ENCODE data around the gene OR2C1.

- TF ChIP-seq CTCF (IDR thresholded peaks at IDR 0.05 in 8 of 11, conservative IDR thresholded peaks at IDR 0.05 in 3 of 11) (no peak), POLR2AphosphoS5 (IDR thresholded peaks at IDR 0.05) (no peak)
These were observed 44.7 kb downstream of the OR2C1 start for GRCh38 chr16:3400446-3400778.

Measured in spleen (tissue), 7 donors.